GM21723 (cell line): ENCODE results near the gene COG5.
"Not testable (repeated sequence)": the region's sequence is repeated elsewhere in the genome, so short reads cannot be mapped to it uniquely, and the experiment has no call there.

Experiments
- ATAC-seq: cut with Tn5 transposase; IDR thresholded peaks from one replicate; pipeline ENCODE4 v1.9.1; 2021; ENCODE audit warnings: mild to moderate bottlenecking, moderate library complexity; ENCODE audit not compliant: unreplicated experiment

COG5 gene

DNA sequence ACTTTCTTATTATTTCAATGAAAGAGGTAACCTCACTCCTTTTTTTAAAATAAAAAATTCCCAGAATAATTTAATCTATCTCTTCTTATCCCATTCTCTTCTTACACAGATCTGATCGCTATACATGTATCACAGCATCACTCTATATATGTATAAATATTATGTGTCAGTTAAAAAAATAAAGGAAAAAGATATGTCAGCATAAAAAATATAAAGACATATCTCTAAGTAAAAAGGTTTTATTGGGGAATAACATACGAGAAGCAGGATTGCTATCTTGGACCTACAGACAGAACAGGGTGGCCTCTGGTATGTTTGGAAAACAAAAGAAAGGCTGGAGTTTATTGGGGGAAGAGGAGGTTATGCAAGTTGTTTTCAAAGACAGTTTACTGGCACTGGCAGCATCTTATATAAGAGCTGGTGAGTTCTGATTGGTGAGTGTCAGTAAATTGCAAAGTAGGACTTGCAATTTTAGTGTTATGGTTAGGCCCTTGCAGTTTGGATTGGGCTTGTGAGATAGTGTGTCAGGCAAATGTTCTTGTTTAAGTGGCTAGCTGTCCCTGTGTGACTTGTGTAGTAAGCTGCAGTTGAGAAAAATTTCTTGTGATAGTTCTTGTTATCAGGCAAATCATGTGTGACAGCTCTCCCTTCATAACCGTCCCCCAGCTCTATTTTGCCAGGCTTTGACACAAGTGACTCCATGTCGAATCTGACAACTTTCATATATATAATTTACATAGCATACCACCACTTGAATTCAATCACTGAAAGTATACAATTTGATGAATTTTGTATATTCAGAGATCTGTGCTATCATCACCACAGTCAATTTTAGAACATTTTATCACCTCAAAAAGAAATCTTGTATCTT lies 276.7 kb downstream of the COG5 start:
- no peak for ATAC-seq

DNA sequence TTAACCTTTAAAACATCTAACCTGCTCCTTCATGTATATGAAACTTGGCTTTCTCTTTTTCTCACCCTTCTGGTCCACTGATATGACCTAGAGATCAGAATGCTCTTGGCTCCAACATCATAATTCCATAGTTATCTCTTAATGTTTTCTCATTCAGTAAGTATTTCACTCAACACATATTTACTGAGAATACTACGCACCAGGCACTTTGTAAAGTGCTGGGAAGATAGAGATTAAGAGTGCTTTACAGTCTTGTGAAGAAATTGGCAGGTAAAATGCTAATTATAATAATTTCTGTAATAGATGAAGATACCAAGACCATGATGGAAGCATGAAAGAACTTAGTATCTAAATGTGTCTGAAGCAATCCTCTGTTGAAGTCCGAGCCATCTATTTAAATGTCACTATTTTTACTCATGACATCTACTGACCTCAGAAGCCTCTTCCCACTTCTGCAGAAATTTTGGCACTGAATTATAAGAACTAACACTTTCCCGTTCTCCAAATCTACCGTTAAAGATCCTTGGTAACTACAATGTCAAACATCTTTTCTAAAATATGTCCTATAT lies 278.7 kb downstream of the COG5 start:
- no peak for ATAC-seq

DNA sequence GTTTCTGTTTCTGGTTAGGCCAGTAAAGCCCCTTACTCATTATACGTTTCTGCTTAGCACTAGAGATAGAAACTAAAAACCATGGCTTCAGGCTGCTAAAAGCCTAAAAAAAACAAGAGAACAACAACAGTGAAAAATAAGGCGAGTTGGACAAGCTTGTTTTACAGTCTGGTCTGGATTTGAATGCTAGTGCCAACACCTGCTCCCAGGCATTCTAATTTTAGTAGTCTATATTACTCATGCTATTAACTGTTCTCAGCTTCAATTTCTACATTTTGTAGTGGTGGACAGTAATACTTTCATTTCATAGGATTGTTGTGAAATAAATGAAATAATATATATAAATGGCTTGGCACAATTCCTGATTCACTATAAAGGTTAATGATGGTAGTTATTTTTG lies 286.4 kb downstream of the COG5 start:
- no peak for ATAC-seq

DNA sequence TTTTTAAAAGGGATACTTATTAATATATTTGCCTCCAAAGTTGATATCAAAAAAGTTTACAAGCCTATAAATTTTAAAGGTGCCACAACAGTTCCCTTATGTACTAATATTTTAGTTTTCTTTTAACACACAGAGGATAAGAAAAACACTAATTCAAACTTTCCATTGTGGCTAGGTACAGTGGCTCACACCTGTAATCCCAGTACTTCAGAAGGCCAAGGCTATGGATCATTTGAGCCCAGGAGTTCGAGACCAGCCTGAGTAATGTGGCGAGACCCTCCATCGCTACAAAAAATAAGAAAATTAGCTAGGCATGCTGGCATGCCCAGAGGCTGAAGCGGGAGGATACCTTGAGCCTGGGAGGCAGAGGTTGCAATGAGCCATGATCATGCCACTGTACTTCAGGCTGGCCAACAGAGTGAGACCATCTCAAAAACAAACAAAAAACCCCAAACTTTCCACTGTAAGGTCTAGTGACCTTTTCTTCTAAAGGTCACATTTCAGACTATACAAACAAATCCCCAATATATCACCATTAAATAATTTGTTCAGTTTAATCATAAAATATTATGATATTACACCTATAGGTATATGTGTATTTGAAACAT lies 287.4 kb downstream of the COG5 start:
- no peak for ATAC-seq

DNA sequence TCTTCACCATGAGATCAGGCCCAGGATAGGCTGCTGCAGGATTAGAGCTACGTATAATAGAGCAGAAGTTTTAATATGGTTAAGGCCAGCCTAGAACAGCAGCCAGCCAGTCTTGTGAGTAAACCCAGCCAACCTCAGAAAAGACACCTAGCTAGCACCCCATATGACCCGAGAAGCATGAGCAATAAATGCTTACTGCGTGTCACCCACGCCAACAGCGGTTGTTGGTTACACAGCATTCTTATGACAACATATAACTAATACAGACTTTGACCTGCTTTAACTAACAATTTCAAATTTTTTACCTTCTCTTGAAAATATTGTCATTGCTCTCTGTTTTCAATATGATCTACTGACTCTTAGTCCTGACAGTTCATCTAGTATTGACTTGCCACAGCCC lies 289.2 kb downstream of the COG5 start:
- no peak for ATAC-seq

DNA sequence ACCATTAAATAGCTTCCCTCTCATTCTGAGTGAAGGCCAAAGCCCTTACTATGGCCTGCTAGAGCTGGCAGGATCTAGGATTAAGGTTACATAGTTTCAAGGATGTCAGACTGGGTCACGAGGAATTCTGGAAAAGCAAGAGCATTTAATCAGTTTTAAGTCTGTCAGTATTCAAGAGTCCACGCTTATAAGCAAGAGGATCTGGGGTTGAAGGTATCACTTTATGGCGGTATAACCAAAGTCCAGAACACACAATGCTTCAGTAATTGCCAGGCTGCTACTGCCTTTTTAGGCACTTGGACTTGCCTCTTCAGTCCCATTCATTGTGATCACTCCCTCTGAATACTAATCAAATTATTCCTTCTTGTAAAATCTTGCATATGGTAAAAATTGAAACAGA lies 293.9 kb downstream of the COG5 start:
- no peak for ATAC-seq

DNA sequence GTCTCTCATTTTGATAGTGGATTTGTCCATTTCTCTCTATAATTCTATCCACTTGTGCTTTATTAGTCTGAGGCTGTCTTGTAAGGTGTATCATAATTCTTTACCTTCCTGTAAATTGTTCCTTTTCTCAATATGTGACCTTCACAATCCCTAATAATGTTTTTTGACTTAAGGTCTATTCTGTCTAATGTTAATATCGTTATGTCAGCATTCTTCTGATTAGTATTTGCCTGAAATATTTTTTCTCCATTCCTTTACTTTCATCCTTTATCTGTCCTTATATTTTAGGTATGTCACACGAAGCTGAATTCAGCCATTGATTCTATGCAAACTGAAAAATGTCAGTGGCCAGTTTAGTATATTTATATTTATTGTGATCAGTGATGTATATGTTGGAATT lies 295.1 kb downstream of the COG5 start:
- ATAC-seq: no peak

DNA sequence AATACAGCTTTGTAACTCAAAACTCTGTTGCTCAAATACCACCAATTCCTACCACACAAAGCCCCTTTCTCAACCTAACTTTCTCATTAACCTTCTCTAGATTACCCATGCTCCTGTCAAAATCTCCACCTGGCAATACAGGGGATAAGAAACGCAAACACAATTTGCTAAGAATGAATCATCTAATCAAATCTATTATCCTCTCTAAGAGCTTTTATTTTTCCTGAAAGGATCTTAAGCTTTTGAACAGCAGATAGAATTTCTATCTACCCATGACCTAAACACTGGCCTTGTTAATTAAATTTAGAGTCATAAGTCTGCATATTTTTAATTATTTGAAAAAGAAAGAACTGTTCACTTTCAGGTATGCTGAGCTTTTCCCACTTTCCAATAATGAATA lies 296.6 kb downstream of the COG5 start:
- no peak for ATAC-seq

DNA sequence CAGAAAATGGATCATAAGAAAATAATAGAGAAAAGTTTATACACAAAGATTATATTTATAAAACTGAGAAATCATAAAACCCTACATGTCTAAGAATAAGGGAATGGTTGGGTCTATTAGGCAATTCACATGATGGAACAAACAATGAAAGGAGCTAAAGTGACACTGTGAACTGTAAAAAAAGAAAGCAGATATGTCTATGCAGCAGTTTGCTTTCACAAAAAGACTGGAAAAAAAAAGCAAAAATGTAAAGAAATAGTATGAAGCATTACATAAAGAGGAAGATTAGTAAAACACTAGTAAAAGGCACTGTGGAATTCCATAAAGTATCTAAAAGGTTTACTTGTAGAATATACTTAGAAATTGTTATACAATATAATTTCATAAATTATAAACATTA lies 299.0 kb downstream of the COG5 start:
- no peak for ATAC-seq

DNA sequence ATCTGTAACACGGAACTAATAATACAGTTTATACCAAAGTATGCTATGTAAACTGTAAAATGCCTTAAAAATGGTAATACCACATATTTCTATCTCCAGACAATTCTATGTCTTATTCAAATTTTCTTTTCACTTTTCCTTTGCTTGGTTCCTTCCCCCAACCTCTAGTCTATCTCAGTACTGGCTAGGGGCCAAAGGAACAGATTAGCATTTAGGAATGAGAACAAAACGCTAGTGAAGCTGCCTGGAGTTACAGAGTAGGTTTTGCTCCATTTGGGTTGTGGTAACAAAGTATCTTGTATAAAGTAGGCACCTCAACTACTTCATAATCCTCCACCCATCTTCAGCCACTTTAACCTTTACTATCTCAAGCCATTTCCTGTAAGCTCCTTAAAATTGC lies 300.9 kb downstream of the COG5 start:
- ATAC-seq: no peak

DNA sequence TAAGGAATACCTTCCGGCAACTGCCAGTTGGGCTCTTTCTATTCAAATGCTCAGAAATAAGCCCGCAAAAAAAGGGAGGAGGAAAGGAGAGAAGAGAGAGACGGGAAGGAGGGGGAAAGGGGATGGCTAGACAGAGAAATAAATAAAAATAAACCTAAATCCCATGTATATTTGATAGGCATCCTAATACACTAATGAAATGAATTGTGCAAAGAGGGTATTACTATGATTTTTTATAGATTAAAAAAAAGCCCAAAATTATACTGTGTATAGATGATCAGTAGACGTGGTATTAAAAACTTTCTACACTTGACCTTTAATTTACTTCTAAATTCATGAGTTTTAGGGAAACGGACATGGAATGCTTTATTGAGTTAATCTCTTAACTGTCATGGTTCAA lies 305.0 kb downstream of the COG5 start:
- ATAC-seq: no peak

DNA sequence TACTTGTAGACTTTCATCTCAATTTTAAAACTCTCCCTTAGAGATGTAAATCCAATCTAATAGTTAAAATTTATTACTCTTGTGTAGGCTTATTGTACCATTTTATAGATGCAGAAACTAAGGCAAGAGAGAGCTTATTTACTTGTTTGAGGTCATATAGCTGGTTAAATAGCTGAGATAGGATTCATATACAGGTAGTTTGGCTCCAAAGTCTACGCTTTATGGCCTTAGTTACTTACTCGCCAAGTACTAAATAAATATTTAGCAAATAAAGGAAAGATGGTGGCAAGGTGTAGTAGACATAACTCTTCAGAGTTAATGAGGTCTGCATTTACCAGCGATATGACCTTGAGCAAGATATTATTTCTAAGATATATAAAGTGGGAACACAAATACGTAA lies 308.1 kb downstream of the COG5 start:
- ATAC-seq: no peak

DNA sequence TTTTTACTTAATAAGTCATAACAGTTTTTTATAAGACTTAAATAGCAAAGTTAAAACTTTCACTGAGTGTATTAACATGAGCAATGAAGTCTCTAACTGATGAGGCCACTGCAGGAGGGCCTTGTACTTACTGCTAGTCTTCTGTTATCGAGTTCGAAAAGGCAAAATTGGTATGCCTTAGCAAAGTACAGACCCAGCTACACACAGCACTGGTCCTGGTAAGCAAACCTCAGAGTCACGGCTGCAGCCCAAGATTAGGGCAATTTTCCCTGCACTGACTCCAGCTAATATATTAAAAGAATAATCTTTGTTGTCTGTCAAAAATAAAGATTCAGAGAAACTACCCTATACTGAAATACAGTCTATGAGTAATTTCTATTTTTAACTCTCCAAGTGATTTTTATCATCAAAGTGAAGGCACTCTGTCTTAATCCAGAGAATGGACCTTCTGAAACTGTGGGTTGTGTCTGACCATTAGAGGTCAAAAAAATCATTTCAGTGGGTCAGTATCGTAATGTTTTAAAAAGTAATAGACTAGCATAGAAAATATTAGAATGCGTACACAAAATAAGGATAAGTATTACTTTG lies 309.2 kb downstream of the COG5 start:
- ATAC-seq: no peak

DNA sequence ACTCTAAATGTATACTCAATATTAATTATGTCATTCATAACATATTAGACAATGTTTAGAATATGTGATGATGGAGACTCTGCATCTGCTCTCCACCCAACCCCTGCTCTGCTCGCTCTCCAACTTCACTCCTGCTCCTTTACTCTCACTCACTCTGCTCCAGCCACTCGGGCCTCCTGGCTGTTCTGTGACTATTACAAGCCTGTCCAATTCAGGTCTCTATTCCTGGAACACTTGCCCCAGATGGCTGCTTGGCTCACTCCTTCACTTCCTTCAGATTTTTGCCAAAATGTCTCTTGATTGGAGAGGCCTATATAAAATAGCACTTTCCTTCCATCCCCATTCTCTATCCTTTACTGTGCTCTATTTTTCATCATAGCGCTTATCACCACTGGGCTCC lies 310.1 kb downstream of the COG5 start:
- ATAC-seq: no peak

DNA sequence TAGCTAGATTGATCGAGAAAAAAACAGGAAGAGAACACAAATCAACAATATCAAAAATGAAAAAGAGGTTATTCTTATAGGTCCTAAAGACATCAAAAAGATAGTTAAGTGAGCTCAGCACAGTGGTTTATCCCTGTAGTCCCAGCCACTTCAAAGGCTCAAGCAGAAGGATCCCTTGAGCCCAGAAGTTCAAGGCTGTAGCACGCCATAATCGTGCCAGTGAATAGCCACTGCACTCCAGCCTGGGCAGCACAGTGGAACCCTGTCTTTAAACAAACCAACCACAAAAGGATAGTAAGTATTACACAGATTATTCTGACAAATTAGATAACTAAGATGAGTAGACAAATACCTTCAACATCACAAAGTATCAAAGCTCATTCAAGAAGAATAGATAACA lies 311.8 kb downstream of the COG5 start:
- no peak for ATAC-seq

DNA sequence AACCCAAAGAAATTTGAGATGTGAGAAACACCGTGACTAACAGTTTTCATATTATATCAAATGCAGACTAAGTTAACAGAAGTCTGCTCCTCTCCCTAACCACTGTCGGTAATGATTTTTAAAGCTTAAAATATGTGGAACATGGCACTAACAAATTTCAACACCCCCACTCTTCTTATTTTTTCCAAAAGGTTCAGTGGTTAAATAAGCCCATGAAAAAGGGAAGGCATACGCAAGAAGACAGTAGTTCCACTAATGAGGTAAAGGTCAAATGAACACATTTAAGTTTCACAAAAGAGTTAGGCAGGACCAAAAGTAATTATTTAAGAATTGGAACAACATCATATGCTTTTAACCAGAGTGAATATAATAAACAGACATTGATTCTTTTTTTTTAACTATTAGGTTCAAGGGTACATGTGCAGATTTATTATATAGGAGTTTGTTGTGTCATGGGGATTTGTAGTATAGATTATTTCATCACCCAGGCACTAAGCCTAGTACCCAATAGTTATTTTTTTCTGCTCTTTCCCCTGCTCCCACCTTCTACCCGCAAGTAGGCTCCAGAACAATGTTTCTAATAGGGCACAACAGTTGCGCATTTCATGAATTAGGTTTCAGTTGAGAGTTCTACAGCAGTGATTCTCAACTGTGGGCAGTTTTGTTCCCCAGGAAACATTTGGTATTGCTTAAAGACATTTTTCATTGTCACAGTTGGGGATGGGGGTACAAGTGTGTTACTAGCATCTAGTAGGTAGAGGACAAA lies 315.0 kb downstream of the COG5 start:
- ATAC-seq: no peak

DNA sequence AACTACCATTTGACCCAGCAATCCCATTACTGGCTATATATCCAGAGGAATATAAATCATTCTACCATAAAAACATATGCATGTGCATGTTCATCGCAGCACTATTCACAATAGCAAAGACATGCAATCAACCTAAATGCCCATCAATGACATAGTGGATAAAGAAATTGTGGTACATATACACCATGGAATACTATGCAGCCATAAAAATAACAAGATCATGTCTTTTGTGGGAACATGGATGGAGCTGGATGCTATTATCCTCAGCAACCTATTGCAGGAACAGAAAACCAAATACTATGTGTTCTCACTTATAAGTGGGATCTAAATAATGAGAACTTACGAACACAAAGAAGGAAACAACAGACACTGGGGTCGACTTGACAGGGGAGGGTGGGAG lies 316.9 kb downstream of the COG5 start:
- not testable (repeated sequence) for ATAC-seq

DNA sequence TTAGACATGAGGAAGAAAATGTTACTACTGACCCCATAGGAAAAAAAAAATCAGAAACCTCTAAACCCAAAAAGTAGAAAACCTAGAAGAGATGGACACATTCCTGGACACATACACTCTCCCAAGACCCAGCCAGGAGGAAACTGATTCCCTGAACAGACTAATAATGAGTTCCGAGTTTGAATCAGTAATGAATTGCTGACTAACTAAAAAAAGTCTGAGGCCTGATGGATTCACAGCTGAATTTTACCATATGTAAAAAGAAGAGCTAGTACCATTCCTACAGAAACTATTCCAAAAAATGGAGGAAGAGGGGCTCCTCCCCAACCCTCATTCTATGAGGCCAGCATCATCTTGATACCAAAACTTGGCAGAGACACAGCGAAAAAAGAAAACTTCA lies 319.1 kb downstream of the COG5 start:
- ATAC-seq: no peak

DNA sequence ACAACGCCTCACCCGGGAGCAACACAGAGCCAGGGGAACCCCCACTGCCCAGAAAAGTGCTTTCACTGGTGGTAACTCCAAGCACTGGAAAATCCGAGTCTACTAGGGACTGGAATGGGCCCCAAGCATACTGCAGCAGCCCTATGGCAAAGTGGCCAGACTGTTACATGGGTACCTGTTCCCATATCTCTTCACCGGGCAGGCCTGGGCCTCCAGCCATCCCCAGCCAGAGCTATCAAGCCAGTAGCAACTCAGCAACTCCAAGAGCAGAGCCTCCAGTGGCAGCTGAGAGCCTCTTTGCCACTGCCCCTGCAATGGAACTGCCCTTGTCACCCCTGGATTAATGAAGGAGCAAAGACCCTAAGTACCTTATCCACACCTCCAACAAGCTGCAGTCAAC lies 321.5 kb downstream of the COG5 start:
- no peak for ATAC-seq

DNA sequence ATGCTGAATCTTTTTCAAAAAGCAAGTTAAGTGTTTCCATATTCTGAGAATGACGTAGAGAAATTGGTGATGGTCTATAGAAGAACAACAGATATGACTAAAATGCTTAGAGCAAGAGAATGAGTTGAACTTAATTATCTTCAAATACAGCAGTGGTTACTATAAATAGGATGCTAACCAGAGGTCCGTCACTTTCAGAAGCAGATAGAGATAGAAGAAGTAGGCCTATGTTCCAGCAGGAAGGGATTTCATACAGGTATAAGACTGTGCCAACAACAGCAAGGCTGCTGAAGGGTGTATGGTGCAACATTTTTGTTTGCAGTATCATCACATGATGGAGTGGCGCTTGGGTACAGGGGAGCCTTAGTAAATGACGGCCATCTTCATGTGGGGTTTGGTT lies 326.3 kb downstream of the COG5 start:
- ATAC-seq: no peak

DNA sequence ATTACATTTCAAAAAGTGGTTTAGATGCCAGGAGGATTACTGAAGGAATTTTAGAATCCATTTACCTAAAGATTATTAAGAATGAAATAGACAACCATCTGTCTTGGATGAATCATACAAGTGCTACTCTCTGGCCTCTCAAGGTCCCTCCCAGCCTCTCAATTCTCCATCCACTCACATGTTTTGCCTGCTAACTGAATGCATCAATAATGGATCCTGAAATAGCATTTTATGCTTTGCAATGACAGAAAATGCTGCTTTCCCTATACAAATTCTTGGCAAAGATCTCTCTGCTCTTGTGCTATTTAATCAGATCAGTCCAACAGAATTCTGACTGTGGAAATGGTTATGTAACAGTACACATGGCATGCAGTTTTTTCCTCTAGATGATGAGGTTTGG lies 326.9 kb downstream of the COG5 start:
- ATAC-seq: no peak
